Endothelial cell of umbilical vein (primary cell): ENCODE measurements around the gene NCOA3.
"Not testable (repeated sequence)": the region's sequence is repeated elsewhere in the genome, so short reads cannot be mapped to it uniquely, and the experiment has no call there.

Source experiments
- EZH2 ChIP-seq: IDR thresholded peaks from 2 replicates; pipeline ENCODE4 v1.6.1; 2012; ENCODE audit warnings: borderline replicate concordance, low read depth, mild to moderate bottlenecking, moderate library complexity, low read length, inconsistent platforms; ENCODE audit not compliant: severe bottlenecking
- GATA2 ChIP-seq: IDR thresholded peaks from 2 replicates; pipeline ENCODE4 v1.7.0; 2011; ENCODE audit warnings: low read depth, mild to moderate bottlenecking, moderate library complexity, mixed read lengths, low read length; ENCODE audit not compliant: insufficient read length, insufficient read depth
- JUN ChIP-seq: IDR thresholded peaks from 2 replicates; pipeline ENCODE4 v1.6.1; 2011; ENCODE audit warnings: borderline replicate concordance, low read depth; ENCODE audit not compliant: insufficient read length, insufficient read depth
- MAX ChIP-seq: IDR thresholded peaks from 2 replicates; pipeline ENCODE4 v1.6.1; 2011; ENCODE audit not compliant: insufficient read depth, insufficient read length
- MYC ChIP-seq: IDR thresholded peaks from one replicate; pipeline ENCODE4 v1.6.1; 2011; ENCODE audit warnings: mild to moderate bottlenecking, low read depth, low read length
- POLR2A ChIP-seq: IDR thresholded peaks from 2 replicates; pipeline ENCODE4 v1.6.1; 2012; ENCODE audit warnings: low read depth, mild to moderate bottlenecking, control low read depth, low read length
- POLR2AphosphoS5 ChIP-seq: IDR thresholded peaks from 2 replicates; pipeline ENCODE4 v1.6.1; 2012; ENCODE audit warnings: low read depth, mild to moderate bottlenecking, control low read depth, low read length, moderate library complexity; ENCODE audit not compliant: insufficient read depth
- TF ChIP-seq, protein P1 (sequence below), 2 donors: IDR thresholded peaks; 1 replicate in 1 of 2; 2 replicates in 1 of 2; pipeline ENCODE4 v1.5.1; 2011; ENCODE audit warnings: low read length in 2 of 2, mild to moderate bottlenecking in 2 of 2, moderate library complexity in 2 of 2, control low read depth in 1 of 2, inconsistent platforms in 1 of 2, low read depth in 1 of 2; ENCODE audit not compliant: insufficient read depth in 1 of 2; ENCODE audit errors: extremely low read depth in 1 of 2

- TF ChIP-seq, protein P1, sequence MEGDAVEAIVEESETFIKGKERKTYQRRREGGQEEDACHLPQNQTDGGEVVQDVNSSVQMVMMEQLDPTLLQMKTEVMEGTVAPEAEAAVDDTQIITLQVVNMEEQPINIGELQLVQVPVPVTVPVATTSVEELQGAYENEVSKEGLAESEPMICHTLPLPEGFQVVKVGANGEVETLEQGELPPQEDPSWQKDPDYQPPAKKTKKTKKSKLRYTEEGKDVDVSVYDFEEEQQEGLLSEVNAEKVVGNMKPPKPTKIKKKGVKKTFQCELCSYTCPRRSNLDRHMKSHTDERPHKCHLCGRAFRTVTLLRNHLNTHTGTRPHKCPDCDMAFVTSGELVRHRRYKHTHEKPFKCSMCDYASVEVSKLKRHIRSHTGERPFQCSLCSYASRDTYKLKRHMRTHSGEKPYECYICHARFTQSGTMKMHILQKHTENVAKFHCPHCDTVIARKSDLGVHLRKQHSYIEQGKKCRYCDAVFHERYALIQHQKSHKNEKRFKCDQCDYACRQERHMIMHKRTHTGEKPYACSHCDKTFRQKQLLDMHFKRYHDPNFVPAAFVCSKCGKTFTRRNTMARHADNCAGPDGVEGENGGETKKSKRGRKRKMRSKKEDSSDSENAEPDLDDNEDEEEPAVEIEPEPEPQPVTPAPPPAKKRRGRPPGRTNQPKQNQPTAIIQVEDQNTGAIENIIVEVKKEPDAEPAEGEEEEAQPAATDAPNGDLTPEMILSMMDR (IDR thresholded peaks at IDR 0.05; ENCODE audit: extremely low read depth in 1 of 2, insufficient read depth in 1 of 2, low read depth in 1 of 2, low read length in 2 of 2): not testable (repeated sequence)
- not testable (repeated sequence) for TF ChIP-seq POLR2AphosphoS5, POLR2A, GATA2, MYC, JUN, MAX, EZH2
Measured at GRCh38 chr20:47595138-47595537, 93.5 kb downstream of the NCOA3 start.
